Measurements from ENCODE around the gene CALHM3.

CALHM3 gene

GRCh38 chr10:103472005-103472404 is 7.0 kb downstream of the CALHM3 start:
- no peaks in the 10 kb centered on the region for H3K36me3 ChIP-seq (ENCODE audit: control insufficient read depth, insufficient read depth, low read length)
- no peak for TF ChIP-seq CTCF (IDR thresholded peaks at IDR 0.05; ENCODE audit: insufficient read depth, low read length, poor library complexity, severe bottlenecking)
- H3K4me3 ChIP-seq (replicated peaks; ENCODE audit: low read depth, low read length) = peak overlapping the region; percentile 36
- peak; percentile 75 for DNase-seq (ENCODE audit: extremely low read depth, insufficient read length)
- no peaks in the 10 kb centered on the region for H3K27me3 ChIP-seq (replicated peaks; ENCODE audit: control insufficient read depth, insufficient read depth, low read length)

DNA sequence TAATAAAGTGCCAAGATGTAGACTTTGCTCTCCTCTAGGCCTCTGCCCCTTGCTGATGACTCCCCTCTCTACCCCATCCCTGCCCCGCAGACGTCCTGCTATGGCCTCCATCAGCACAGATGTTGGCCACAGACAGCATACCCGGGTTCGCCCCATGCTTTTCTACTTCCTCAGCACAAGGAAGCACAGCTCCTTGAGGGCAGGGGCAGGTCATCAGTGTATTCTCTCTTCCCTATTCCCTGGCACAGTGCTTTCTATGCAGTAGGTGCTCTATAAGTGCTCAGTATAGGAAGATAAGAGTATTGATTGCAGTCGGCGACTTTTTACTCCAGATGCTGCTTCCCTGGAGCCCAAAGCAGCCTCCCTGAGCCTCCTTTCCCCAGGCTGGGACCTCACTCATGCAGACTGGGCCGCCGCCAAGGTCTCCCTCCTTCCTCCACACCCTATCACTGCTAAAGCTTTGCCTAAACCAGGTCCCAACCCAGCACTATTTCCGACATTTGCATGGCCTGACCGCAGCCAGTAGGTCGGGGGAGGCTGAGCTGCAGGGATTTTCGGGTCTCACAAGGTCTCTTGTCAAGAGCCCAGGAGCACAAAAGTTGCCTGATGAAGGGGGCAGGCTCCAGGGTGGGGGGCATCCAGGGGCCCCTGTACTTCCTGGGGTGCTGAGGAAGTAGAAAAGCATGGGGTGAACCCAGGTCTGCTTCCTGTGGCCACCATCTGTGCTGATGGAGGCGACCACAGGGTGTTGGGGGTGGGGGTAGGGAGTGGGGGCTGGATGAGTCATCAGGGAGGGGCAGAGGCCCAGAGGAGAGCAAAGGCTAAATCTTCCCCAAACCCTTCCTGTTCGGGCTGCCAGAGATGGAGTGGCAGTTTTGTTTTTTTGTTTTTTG is 8.0 kb downstream of the CALHM3 start:
- Histone ChIP-seq H3K4me3 (replicated peaks; ENCODE audit: low read depth, low read length) (peak overlapping the region; percentile 36), H3K36me3 (ENCODE audit: control insufficient read depth, insufficient read depth, low read length) (no peaks in the 10 kb centered on the region), H3K27me3 (replicated peaks; ENCODE audit: control insufficient read depth, insufficient read depth, low read length) (no peaks in the 10 kb centered on the region)
- TF ChIP-seq CTCF (IDR thresholded peaks at IDR 0.05; ENCODE audit: insufficient read depth, low read length, poor library complexity, severe bottlenecking) = no peak
- DNase-seq (ENCODE audit: extremely low read depth, insufficient read length) = peak; percentile 91

DNA sequence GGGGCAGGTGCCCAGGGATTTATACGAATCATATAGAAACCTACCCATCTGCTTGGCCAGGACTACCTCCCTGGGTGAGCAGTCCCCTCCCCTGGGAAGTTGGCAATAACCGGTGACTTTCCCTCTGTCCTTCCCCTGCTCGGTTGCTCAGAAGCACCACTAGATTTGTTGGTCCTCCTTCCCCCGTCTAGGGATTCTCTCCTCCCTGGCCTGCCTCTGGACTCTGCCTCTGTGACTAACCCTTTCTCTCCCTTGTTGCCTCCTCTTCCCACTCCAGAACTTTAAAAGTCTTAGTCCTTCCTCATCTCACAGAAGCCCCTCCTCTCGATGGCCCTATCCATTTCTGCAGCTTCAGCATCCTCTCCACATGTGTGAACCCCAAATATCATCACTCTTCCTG is 9.8 kb downstream of the CALHM3 start:
- no peak for TF ChIP-seq CTCF (IDR thresholded peaks at IDR 0.05; ENCODE audit: insufficient read depth, low read length, poor library complexity, severe bottlenecking)
- no peaks in the 10 kb centered on the region for H3K36me3 ChIP-seq (ENCODE audit: control insufficient read depth, insufficient read depth, low read length)
- DNase-seq (ENCODE audit: extremely low read depth, insufficient read length) = no peak
- no peak overlapping the region for H3K4me3 ChIP-seq (replicated peaks; ENCODE audit: low read depth, low read length)
- H3K27me3 ChIP-seq (replicated peaks; ENCODE audit: control insufficient read depth, insufficient read depth, low read length) = no peaks in the 10 kb centered on the region

- DNase-seq (ENCODE audit: extremely low read depth, insufficient read length) = peak; percentile 59
- H3K36me3 ChIP-seq (ENCODE audit: control insufficient read depth, insufficient read depth, low read length) = no peaks in the 10 kb centered on the region
- no peak for TF ChIP-seq CTCF (IDR thresholded peaks at IDR 0.05; ENCODE audit: insufficient read depth, low read length, poor library complexity, severe bottlenecking)
Observed at GRCh38 chr10:103467406-103467805, 11.6 kb downstream of the CALHM3 start.

DNA sequence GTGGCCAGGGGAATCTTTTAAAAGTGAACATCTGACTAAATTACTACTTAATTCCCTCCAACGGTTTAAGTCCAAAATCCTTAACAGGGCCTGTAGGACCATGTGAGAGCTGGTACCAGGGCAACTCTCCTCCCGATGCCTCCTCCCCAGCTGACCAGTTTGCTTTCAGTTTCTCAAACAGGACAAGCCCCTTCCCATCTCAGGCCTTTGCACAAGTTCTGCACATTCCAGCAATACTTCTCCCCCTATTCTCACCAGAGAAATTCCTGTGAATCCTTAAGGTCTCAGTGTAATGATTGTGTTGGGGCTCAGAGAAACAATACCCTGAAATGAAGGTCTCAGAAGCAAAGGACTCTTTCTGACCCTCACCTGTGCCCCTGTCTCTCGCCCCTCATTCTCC is 12.3 kb downstream of the CALHM3 start:
- no peak for DNase-seq (ENCODE audit: extremely low read depth, insufficient read length)
- H3K27me3 ChIP-seq (replicated peaks; ENCODE audit: control insufficient read depth, insufficient read depth, low read length) = no peaks in the 10 kb centered on the region
- H3K36me3 ChIP-seq (ENCODE audit: control insufficient read depth, insufficient read depth, low read length) = no peaks in the 10 kb centered on the region
- TF ChIP-seq CTCF (IDR thresholded peaks at IDR 0.05; ENCODE audit: insufficient read depth, low read length, poor library complexity, severe bottlenecking) = no peak
- 0 out of 2 replicates have a peak overlapping the region, but pooled peaks have one; percentile 22 for H3K4me3 ChIP-seq (replicated peaks; ENCODE audit: low read depth, low read length)

More at GRCh38 chr10:103467406-103467805, 11.6 kb downstream of the CALHM3 start:
- no peak overlapping the region for H3K4me3 ChIP-seq (replicated peaks; ENCODE audit: low read depth, low read length)
- no peaks in the 10 kb centered on the region for H3K27me3 ChIP-seq (replicated peaks; ENCODE audit: control insufficient read depth, insufficient read depth, low read length)

All from GM06990 (cell line).